Breast epithelium (tissue), 4 donors: ENCODE results near the gene HELZ2. TPM values are rescaled to one million over a fixed set of nuclear protein-coding genes. Genes with fewer than 3 reads are reported as not detected.
A peak's percentile ranks its signal among the peaks of the same experiment; 100 is the strongest.

ENCODE experiments used
- DNase-seq, 2 donors: peaks; one replicate each; pipeline ENCODE4 v3.0.0-alpha.2; 2019; ENCODE audit warnings: low spot score in 2 of 2
- H3K27ac ChIP-seq, 2 donors: fragments of 200-600 bp; sonication (generic) in 1 of 2; one replicate each; pipeline ENCODE4 v1.5.1; 2016 to 2019; ENCODE audit warnings: mild to moderate bottlenecking in 1 of 2
- H3K27me3 ChIP-seq, 2 donors: fragments of 200-600 bp; sonication (generic) in 1 of 2; one replicate each; pipeline versions ENCODE4 v1.5.1 to v1.6.0; 2017 to 2019; ENCODE audit warnings: control low read depth in 1 of 2, mild to moderate bottlenecking in 1 of 2
- H3K36me3 ChIP-seq: fragments of 200-600 bp; one replicate; pipeline ENCODE4 v1.5.1; 2019
- H3K4me1 ChIP-seq, 2 donors: fragments of 200-600 bp; sonication (generic); one replicate each; pipeline ENCODE4 v1.5.1; 2016 to 2019; ENCODE audit warnings: control low read depth in 1 of 2
- H3K4me3 ChIP-seq, 3 donors: fragments of 200-600 bp; sonication (generic); 1 replicate in 2 of 3; 2 replicates in 1 of 3; pipeline ENCODE4 v1.5.1; 2016 to 2019; ENCODE audit warnings: mild to moderate bottlenecking in 3 of 3, moderate library complexity in 2 of 3
- H3K9me3 ChIP-seq, 2 donors: fragments of 200-600 bp; sonication (generic) in 1 of 2; one replicate each; pipeline ENCODE4 v1.5.1; 2016 to 2019; ENCODE audit warnings: control low read depth in 1 of 2
- CTCF ChIP-seq, 3 donors: fragments of 450-650 bp; IDR thresholded peaks; one replicate each; pipeline ENCODE4 v1.5.1; 2016 to 2017; ENCODE audit warnings: antibody characterized with exemption in 3 of 3, mild to moderate bottlenecking in 3 of 3, moderate library complexity in 3 of 3
- POLR2A ChIP-seq: fragments of 450-650 bp; IDR thresholded peaks from one replicate; pipeline ENCODE4 v1.6.1; 2016; ENCODE audit warnings: antibody characterized with exemption, mild to moderate bottlenecking, moderate library complexity
- POLR2AphosphoS5 ChIP-seq, 3 donors: sonication (generic); formaldehyde crosslinking; IDR thresholded peaks; one replicate each; pipeline ENCODE4 v1.6.1; 2017; ENCODE audit warnings: antibody characterized with exemption in 3 of 3
- intact Hi-C: fragments of 100-400 bp; cut with DNase I; formaldehyde crosslinking; loops from one replicate; pipeline ENCODE4 v1.15.1; 2023; ENCODE audit warnings: low total_unique reads
- total RNA-seq, 3 donors: library from RNA; depleted of rRNA; stranded (reverse); fragments of >200 nt; gene quantifications; one replicate each; pipeline ENCODE4 v1.1.0, GENCODE V29; 2016

HELZ2 gene
- total RNA-seq, 3 donors from 2014 or later, result 9.9 to 22.6 (median 20.3) TPM

GRCh38 chr20:63576311-63576710, 2.3 kb upstream of the HELZ2 start:
- DNase-seq, result no peak
- H3K4me3 ChIP-seq, result no peak overlapping the region
- no peaks in the 10 kb centered on the region for H3K27me3 ChIP-seq
- no peaks in the 10 kb centered on the region for H3K9me3 ChIP-seq
- no peak overlapping the region for H3K27ac ChIP-seq
- peaks cover 6 to 7% of the 10 kb centered on the region in 2 donors for H3K4me1 ChIP-seq
- intact Hi-C loops, result no loop called here
- no peaks in the 10 kb centered on the region for H3K36me3 ChIP-seq
- TF ChIP-seq POLR2A, result no peak
- TF ChIP-seq POLR2AphosphoS5 (IDR thresholded peaks at IDR 0.05), result no peak
- TF ChIP-seq CTCF (IDR thresholded peaks at IDR 0.05), result no peak

GRCh38 chr20:63574829-63575743, 1.0 kb upstream of the HELZ2 start:
- intact Hi-C loops, result no loop called here

GRCh38 chr20:63573647-63574131, 350 bp downstream of the HELZ2 start:
- Histone ChIP-seq H3K27ac (peak overlapping the region; percentile 85 to 92), H3K9me3 (no peaks in the 10 kb centered on the region)
- intact Hi-C loops, result no loop called here

More at GRCh38 chr20:63574829-63575743, 1.0 kb upstream of the HELZ2 start:
- no peaks in the 10 kb centered on the region for H3K9me3 ChIP-seq
- H3K27me3 ChIP-seq, result no peaks in the 10 kb centered on the region
- peak overlapping the region in 1 of 3 donors; percentile 90 for H3K4me3 ChIP-seq
- H3K36me3 ChIP-seq, result no peaks in the 10 kb centered on the region
- no peak for DNase-seq
- peak overlapping the region in 1 of 2 donors; percentile 85 for H3K27ac ChIP-seq
- peaks cover 6 to 7% of the 10 kb centered on the region in 2 donors for H3K4me1 ChIP-seq
- TF ChIP-seq POLR2A (no peak), POLR2AphosphoS5 (IDR thresholded peaks at IDR 0.05) (no peak)

GRCh38 chr20:63572788-63573646, 1.0 kb downstream of the HELZ2 start:
- H3K27ac ChIP-seq, result peak overlapping the region; percentile 85 to 92
- intact Hi-C loops, result no loop called here

More at GRCh38 chr20:63573647-63574131, 350 bp downstream of the HELZ2 start:
- H3K4me3 ChIP-seq, result peak overlapping the region; percentile 87 to 90 (median 89)
- no peak for TF ChIP-seq CTCF (IDR thresholded peaks at IDR 0.05)
- no peak for TF ChIP-seq POLR2AphosphoS5 (IDR thresholded peaks at IDR 0.05)
- TF ChIP-seq POLR2A, result no peak
- DNase-seq, result no peak
- H3K27me3 ChIP-seq, result no peaks in the 10 kb centered on the region
- H3K36me3 ChIP-seq, result no peaks in the 10 kb centered on the region
- H3K4me1 ChIP-seq, result peaks cover 6 to 7% of the 10 kb centered on the region in 2 donors

More at GRCh38 chr20:63572788-63573646, 1.0 kb downstream of the HELZ2 start:
- TF ChIP-seq POLR2AphosphoS5 (IDR thresholded peaks at IDR 0.05) (no peak), CTCF (IDR thresholded peaks at IDR 0.05) (no peak), POLR2A (no peak)
- H3K4me3 ChIP-seq, result peak overlapping the region; percentile 87 to 90 (median 89)
- no peak for DNase-seq
- no peaks in the 10 kb centered on the region for H3K9me3 ChIP-seq
- peaks cover 6 to 7% of the 10 kb centered on the region in 2 donors for H3K4me1 ChIP-seq
- no peaks in the 10 kb centered on the region for H3K27me3 ChIP-seq
- H3K36me3 ChIP-seq, result no peaks in the 10 kb centered on the region
